OCI-LY3 (cell line): ENCODE results near the gene EXOC4.

Experiments
- H2AFZ ChIP-seq: fragments of 200-600, 300-600 bp; shearing (Covaris generic); 2 replicates; pipeline ENCODE4 v1.6.0; 2014; ENCODE audit warnings: antibody characterized with exemption, low read depth, low read length
- H3K27ac ChIP-seq: fragments of 200-600, 300-600 bp; sonication (generic); 2 replicates; pipeline ENCODE4 v1.5.1; 2014; ENCODE audit warnings: mild to moderate bottlenecking, low read length, moderate library complexity, mixed read lengths
- H3K27me3 ChIP-seq: fragments of 200-600, 300-600 bp; sonication (generic); 2 replicates; pipeline ENCODE4 v1.6.1; 2014; ENCODE audit warnings: low read depth, low read length, mixed read lengths
- H3K36me3 ChIP-seq: fragments of 200-600, 300-600 bp; sonication (generic); replicated peaks from 2 replicates; pipeline ENCODE3; 2014; ENCODE audit warnings: low read depth, low read length, mixed read lengths
- H3K4me1 ChIP-seq: fragments of 300-600, 200-600 bp; sonication (generic); 2 replicates; pipeline ENCODE4 v1.6.1; 2014; ENCODE audit warnings: low read length, mixed read lengths
- H3K4me2 ChIP-seq: fragments of 200-600, 300-600 bp; sonication (generic); 2 replicates; pipeline ENCODE4 v1.6.1; 2014; ENCODE audit warnings: low read length, mixed read lengths
- H3K4me3 ChIP-seq: fragments of 300-600, 200-600 bp; sonication (generic); 2 replicates; pipeline ENCODE4 v1.5.1; 2014; ENCODE audit warnings: antibody characterized with exemption, mild to moderate bottlenecking, low read length, moderate library complexity
- H3K79me2 ChIP-seq: fragments of 300-600, 200-600 bp; shearing (Covaris generic); 2 replicates; pipeline ENCODE4 v1.6.1; 2014; ENCODE audit warnings: mild to moderate bottlenecking, low read length, mixed read lengths
- H3K9ac ChIP-seq: fragments of 300-600, 200-600 bp; shearing (Covaris generic); 2 replicates; pipeline ENCODE4 v1.6.0; 2014; ENCODE audit warnings: mild to moderate bottlenecking, low read length, moderate library complexity
- H3K9me3 ChIP-seq: fragments of 200-600, 300-600 bp; shearing (Covaris generic); 2 replicates; pipeline ENCODE4 v1.6.1; 2014; ENCODE audit warnings: low read length, mixed read lengths; ENCODE audit not compliant: insufficient read depth
- H4K20me1 ChIP-seq: fragments of 200-600, 300-600 bp; sonication (generic); 2 replicates; pipeline ENCODE4 v1.6.1; 2016; ENCODE audit warnings: low read length, mixed read lengths; ENCODE audit not compliant: insufficient read depth
- EZH2phosphoT487 ChIP-seq: fragments of 200-600 bp; shearing (Covaris generic); IDR thresholded peaks from 2 replicates; pipeline ENCODE4 v1.6.1; 2018; ENCODE audit warnings: antibody characterized with exemption, mixed run types, low read depth
- TF ChIP-seq, protein P1 (sequence below): fragments of 200-600, 300-600 bp; sonication (generic); IDR thresholded peaks from 2 replicates; pipeline ENCODE4 v1.5.1; 2014; ENCODE audit warnings: antibody characterized with exemption, low read length, low read depth

Gene EXOC4

DNA sequence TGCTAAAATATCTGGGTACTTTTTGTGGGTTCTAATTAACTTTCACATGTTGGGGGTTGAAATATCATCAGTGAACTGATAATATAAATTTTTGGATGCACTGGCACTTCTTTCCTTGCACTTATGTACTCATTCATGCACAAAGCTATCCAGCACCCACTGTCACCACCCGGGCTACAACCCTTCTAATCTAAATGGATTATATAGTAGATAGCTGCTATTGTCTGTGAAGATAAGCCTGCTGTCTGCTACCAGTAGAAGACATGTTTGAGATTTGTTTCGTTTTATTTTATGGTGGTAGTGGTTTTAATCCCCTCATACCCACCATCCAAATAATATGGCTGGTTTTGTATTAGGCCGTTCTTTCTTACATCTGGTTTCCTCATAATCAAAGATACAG is 520.7 kb downstream of the EXOC4 start:
- no peak for TF ChIP-seq EZH2phosphoT487
- TF ChIP-seq, protein P1, sequence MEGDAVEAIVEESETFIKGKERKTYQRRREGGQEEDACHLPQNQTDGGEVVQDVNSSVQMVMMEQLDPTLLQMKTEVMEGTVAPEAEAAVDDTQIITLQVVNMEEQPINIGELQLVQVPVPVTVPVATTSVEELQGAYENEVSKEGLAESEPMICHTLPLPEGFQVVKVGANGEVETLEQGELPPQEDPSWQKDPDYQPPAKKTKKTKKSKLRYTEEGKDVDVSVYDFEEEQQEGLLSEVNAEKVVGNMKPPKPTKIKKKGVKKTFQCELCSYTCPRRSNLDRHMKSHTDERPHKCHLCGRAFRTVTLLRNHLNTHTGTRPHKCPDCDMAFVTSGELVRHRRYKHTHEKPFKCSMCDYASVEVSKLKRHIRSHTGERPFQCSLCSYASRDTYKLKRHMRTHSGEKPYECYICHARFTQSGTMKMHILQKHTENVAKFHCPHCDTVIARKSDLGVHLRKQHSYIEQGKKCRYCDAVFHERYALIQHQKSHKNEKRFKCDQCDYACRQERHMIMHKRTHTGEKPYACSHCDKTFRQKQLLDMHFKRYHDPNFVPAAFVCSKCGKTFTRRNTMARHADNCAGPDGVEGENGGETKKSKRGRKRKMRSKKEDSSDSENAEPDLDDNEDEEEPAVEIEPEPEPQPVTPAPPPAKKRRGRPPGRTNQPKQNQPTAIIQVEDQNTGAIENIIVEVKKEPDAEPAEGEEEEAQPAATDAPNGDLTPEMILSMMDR, result no peak
- Histone ChIP-seq H4K20me1 (no peaks in the 10 kb centered on the region), H2AFZ (no peak overlapping the region), H3K4me3 (no peak overlapping the region), H3K27me3 (no peaks in the 10 kb centered on the region), H3K9ac (no peak overlapping the region), H3K4me2 (no peak overlapping the region), H3K36me3 (no peaks in the 10 kb centered on the region), H3K4me1 (peaks cover 6% of the 10 kb centered on the region), H3K9me3 (no peaks in the 10 kb centered on the region), H3K79me2 (no peaks in the 10 kb centered on the region), H3K27ac (no peak overlapping the region)

DNA sequence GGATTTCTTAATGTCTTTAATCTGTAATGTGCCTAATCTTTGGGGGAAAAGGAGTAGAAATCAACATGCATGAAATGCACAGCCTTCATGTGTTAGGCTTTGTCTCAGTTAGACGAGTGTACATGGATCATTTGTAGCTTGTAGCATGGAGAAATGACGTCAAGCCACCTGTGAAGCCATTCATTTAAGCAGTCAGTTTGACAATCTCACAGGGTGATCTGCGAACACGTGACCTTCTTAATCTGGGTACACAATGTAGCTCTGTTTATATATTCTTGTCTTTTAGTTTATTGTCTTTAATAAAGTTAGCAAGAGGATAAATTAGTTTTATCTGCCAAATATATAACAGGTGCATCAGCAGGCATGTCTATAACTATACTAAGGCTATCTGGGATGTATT is 522.3 kb downstream of the EXOC4 start:
- H3K36me3 ChIP-seq, result no peaks in the 10 kb centered on the region
- peaks cover 6% of the 10 kb centered on the region for H3K4me1 ChIP-seq
- H3K79me2 ChIP-seq, result no peaks in the 10 kb centered on the region
- no peaks in the 10 kb centered on the region for H3K9me3 ChIP-seq
- H3K4me2 ChIP-seq, result no peak overlapping the region
- H3K27ac ChIP-seq, result no peak overlapping the region
- H4K20me1 ChIP-seq, result no peaks in the 10 kb centered on the region
- H3K4me3 ChIP-seq, result no peak overlapping the region
- TF ChIP-seq, protein P1, result no peak
- TF ChIP-seq EZH2phosphoT487, result no peak
- no peaks in the 10 kb centered on the region for H3K27me3 ChIP-seq
- no peak overlapping the region for H3K9ac ChIP-seq
- H2AFZ ChIP-seq, result no peak overlapping the region

DNA sequence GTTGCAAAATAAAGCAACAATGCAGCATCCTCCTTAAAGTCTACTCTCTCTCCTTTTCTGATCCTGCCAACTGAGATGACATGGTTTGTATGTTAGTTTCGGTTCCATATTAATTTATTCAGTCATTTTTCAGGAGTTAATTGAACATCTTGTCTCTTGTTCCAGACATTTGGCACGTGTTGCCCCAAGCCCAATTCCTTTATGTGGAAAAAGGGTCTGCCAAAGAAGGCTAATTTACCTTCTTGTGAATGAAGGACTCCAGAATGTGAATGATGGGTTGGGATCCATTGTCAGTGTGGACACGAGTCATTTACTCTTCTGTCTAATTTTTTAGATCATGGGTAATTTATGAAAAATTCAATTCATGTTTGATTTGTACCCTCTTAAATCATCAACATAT is 523.4 kb downstream of the EXOC4 start:
- no peak overlapping the region for H3K4me2 ChIP-seq
- no peak for TF ChIP-seq EZH2phosphoT487
- TF ChIP-seq, protein P1, result no peak
- no peaks in the 10 kb centered on the region for H3K9me3 ChIP-seq
- H3K27me3 ChIP-seq, result no peaks in the 10 kb centered on the region
- H3K9ac ChIP-seq, result no peak overlapping the region
- H3K4me1 ChIP-seq, result peaks cover 6% of the 10 kb centered on the region
- H2AFZ ChIP-seq, result no peak overlapping the region
- no peaks in the 10 kb centered on the region for H3K79me2 ChIP-seq
- H4K20me1 ChIP-seq, result no peaks in the 10 kb centered on the region
- H3K36me3 ChIP-seq, result no peaks in the 10 kb centered on the region
- no peak overlapping the region for H3K27ac ChIP-seq
- no peak overlapping the region for H3K4me3 ChIP-seq

DNA sequence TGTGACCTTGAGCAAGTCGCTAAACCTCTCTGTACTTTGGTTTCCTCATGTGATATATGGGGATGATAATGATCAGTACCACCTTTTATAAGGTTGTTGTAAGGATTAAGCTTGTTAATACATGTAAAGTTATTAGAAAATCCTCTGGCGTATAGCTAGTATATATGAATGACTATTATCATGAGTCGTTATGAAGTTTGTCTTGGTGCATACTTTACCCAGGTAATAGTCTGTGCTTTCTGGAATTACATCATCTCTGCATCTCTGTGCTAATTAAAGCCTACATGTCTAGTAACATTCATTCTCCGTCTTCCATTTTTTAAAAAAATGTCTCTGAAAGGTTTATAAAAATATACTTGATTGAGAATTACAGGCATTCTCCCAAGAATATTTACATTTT is 524.8 kb downstream of the EXOC4 start:
- Histone ChIP-seq H3K27me3 (no peaks in the 10 kb centered on the region), H3K79me2 (no peaks in the 10 kb centered on the region), H3K4me1 (peaks cover 6% of the 10 kb centered on the region), H3K9me3 (no peaks in the 10 kb centered on the region), H3K27ac (no peak overlapping the region), H3K36me3 (no peaks in the 10 kb centered on the region), H3K4me3 (no peak overlapping the region), H3K9ac (no peak overlapping the region), H2AFZ (no peak overlapping the region), H4K20me1 (no peaks in the 10 kb centered on the region), H3K4me2 (no peak overlapping the region)
- TF ChIP-seq EZH2phosphoT487, result no peak
- TF ChIP-seq, protein P1, result no peak
